ENCODE data around the gene LDB2.

The LDB2 gene

DNA sequence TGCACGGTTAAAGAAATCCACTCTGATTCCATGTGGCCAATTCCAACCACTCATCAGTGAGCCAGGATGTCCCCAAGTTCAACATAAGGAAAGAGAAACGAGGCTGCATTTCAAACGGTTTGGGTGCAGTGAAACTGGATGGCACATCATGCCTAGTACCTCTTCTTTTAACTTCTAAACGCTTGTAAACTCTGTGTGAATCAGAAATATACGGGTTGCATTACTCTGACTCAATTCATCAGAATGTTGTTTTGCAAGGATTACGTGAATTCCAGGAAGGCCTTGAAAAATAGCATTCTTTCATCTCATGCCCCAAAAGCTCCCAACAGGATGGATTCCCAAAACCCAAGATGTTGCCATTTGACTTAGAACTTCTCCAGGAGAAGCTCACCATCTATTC, 270.4 kb downstream of the LDB2 start:
- Histone ChIP-seq H3K4me1 (ENCODE audit: insufficient read depth, low read length, severe bottlenecking) (no peaks in the 10 kb centered on the region), H3K79me2 (ENCODE audit: insufficient read depth, low read length) (no peaks in the 10 kb centered on the region), H3K9me2 (ENCODE audit: low read depth, low read length) (no peaks in the 10 kb centered on the region), H3K4me3 (ENCODE audit: low read depth, low read length, poor library complexity, severe bottlenecking) (no peak overlapping the region), H3K9me3 (ENCODE audit: low read length) (no peaks in the 10 kb centered on the region), H2AFZ (ENCODE audit: low read length) (no peak overlapping the region), H3K27me3 (ENCODE audit: insufficient read depth, low read length) (no peaks in the 10 kb centered on the region), H4K20me1 (ENCODE audit: insufficient read depth, low read length) (no peaks in the 10 kb centered on the region), H3K9ac (ENCODE audit: low read length) (no peak overlapping the region), H3K4me2 (ENCODE audit: low read length) (no peak overlapping the region), H3K36me3 (ENCODE audit: insufficient read depth, low read length) (no peaks in the 10 kb centered on the region), H3F3A (ENCODE audit: insufficient read depth, low read length) (no peaks in the 10 kb centered on the region), H3K27ac (ENCODE audit: low read depth, low read length, poor library complexity, severe bottlenecking) (no peak overlapping the region)
- TF ChIP-seq, protein P1, sequence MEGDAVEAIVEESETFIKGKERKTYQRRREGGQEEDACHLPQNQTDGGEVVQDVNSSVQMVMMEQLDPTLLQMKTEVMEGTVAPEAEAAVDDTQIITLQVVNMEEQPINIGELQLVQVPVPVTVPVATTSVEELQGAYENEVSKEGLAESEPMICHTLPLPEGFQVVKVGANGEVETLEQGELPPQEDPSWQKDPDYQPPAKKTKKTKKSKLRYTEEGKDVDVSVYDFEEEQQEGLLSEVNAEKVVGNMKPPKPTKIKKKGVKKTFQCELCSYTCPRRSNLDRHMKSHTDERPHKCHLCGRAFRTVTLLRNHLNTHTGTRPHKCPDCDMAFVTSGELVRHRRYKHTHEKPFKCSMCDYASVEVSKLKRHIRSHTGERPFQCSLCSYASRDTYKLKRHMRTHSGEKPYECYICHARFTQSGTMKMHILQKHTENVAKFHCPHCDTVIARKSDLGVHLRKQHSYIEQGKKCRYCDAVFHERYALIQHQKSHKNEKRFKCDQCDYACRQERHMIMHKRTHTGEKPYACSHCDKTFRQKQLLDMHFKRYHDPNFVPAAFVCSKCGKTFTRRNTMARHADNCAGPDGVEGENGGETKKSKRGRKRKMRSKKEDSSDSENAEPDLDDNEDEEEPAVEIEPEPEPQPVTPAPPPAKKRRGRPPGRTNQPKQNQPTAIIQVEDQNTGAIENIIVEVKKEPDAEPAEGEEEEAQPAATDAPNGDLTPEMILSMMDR (IDR thresholded peaks at IDR 0.05; ENCODE audit: low read length): no peak
- TF ChIP-seq EZH2 (IDR thresholded peaks at IDR 0.05; ENCODE audit: borderline replicate concordance, low read length): no peak

DNA sequence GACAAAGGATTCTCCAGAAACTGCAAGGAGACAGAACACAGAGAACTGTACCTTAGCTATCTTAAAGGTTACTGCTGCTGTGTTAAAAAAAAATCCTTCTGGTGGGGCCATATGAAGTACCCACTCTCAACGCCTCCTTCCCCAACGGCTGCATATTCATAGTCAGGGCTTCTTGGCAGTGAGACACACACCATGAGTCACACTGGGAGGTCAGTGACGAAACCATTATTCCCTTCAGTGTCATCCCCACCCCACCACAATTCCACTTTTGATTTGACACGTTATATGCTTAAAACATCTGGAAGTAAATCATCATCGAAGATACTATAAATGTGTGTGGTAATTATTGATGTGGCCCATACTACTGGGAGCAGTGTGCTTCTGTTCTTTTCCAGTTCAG, 271.5 kb downstream of the LDB2 start:
- Histone ChIP-seq H3K27me3 (ENCODE audit: insufficient read depth, low read length) (no peaks in the 10 kb centered on the region), H3K79me2 (ENCODE audit: insufficient read depth, low read length) (no peaks in the 10 kb centered on the region), H3K4me1 (ENCODE audit: insufficient read depth, low read length, severe bottlenecking) (no peaks in the 10 kb centered on the region), H3K9me3 (ENCODE audit: low read length) (no peaks in the 10 kb centered on the region), H3K4me3 (ENCODE audit: low read depth, low read length, poor library complexity, severe bottlenecking) (no peak overlapping the region), H3F3A (ENCODE audit: insufficient read depth, low read length) (no peaks in the 10 kb centered on the region), H4K20me1 (ENCODE audit: insufficient read depth, low read length) (no peaks in the 10 kb centered on the region), H3K36me3 (ENCODE audit: insufficient read depth, low read length) (no peaks in the 10 kb centered on the region), H3K9me2 (ENCODE audit: low read depth, low read length) (no peaks in the 10 kb centered on the region), H3K4me2 (ENCODE audit: low read length) (no peak overlapping the region), H3K9ac (ENCODE audit: low read length) (no peak overlapping the region), H2AFZ (ENCODE audit: low read length) (no peak overlapping the region), H3K27ac (ENCODE audit: low read depth, low read length, poor library complexity, severe bottlenecking) (no peak overlapping the region)
- TF ChIP-seq, protein P1 (IDR thresholded peaks at IDR 0.05; ENCODE audit: low read length): no peak
- TF ChIP-seq EZH2 (IDR thresholded peaks at IDR 0.05; ENCODE audit: borderline replicate concordance, low read length): no peak

DNA sequence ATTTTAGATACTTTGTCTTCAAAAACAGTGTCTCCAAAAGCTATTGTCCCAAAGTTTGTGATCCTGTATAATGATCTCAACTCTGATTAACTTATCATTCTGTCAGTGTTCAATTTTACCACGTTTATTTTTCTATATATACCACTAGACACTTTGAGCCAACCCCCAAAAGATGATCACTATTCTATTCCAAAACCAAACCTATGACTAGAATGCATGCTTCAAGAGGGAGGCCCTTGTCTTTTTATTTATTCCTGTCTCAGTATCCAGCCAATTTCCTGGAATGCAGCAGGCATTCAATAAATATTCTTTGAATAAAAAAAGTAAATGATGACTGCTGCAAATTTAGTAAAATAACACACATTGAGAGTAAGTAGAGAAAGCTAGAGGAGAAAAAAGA, 275.6 kb downstream of the LDB2 start:
- H4K20me1 ChIP-seq (ENCODE audit: insufficient read depth, low read length): no peaks in the 10 kb centered on the region
- H3K27me3 ChIP-seq (ENCODE audit: insufficient read depth, low read length): no peaks in the 10 kb centered on the region
- no peak overlapping the region for H3K4me2 ChIP-seq (ENCODE audit: low read length)
- no peak overlapping the region for H3K9ac ChIP-seq (ENCODE audit: low read length)
- no peaks in the 10 kb centered on the region for H3K79me2 ChIP-seq (ENCODE audit: insufficient read depth, low read length)
- H3K9me3 ChIP-seq (ENCODE audit: low read length): no peaks in the 10 kb centered on the region
- H3K36me3 ChIP-seq (ENCODE audit: insufficient read depth, low read length): no peaks in the 10 kb centered on the region
- H3K27ac ChIP-seq (ENCODE audit: low read depth, low read length, poor library complexity, severe bottlenecking): no peak overlapping the region
- no peaks in the 10 kb centered on the region for H3K4me1 ChIP-seq (ENCODE audit: insufficient read depth, low read length, severe bottlenecking)
- H3F3A ChIP-seq (ENCODE audit: insufficient read depth, low read length): no peaks in the 10 kb centered on the region
- H2AFZ ChIP-seq (ENCODE audit: low read length): no peak overlapping the region
- TF ChIP-seq, protein P1 (IDR thresholded peaks at IDR 0.05; ENCODE audit: low read length): no peak
- TF ChIP-seq EZH2 (IDR thresholded peaks at IDR 0.05; ENCODE audit: borderline replicate concordance, low read length): no peak
- no peak overlapping the region for H3K4me3 ChIP-seq (ENCODE audit: low read depth, low read length, poor library complexity, severe bottlenecking)
- H3K9me2 ChIP-seq (ENCODE audit: low read depth, low read length): no peaks in the 10 kb centered on the region

Measured in OCI-LY1 (cell line).